Endothelial cell of umbilical vein (primary cell): Measurements from ENCODE around the gene GPR33.
"Not testable (repeated sequence)": the region's sequence is repeated elsewhere in the genome, so short reads cannot be mapped to it uniquely, and the experiment has no call there.

Experiments
- EZH2 ChIP-seq: IDR thresholded peaks from 2 replicates; pipeline ENCODE4 v1.6.1; 2012; ENCODE audit warnings: borderline replicate concordance, low read depth, mild to moderate bottlenecking, moderate library complexity, low read length, inconsistent platforms; ENCODE audit not compliant: severe bottlenecking
- FOS ChIP-seq: IDR thresholded peaks from 2 replicates; pipeline ENCODE4 v1.6.1; 2011; ENCODE audit warnings: mild to moderate bottlenecking, low read length, moderate library complexity, borderline replicate concordance; ENCODE audit not compliant: insufficient read depth
- MAX ChIP-seq: IDR thresholded peaks from 2 replicates; pipeline ENCODE4 v1.6.1; 2011; ENCODE audit not compliant: insufficient read depth, insufficient read length
- POLR2A ChIP-seq: IDR thresholded peaks from 2 replicates; pipeline ENCODE4 v1.6.1; 2012; ENCODE audit warnings: low read depth, mild to moderate bottlenecking, control low read depth, low read length
- TF ChIP-seq, protein P1 (sequence below), 2 donors: IDR thresholded peaks; 1 replicate in 1 of 2; 2 replicates in 1 of 2; pipeline ENCODE4 v1.5.1; 2011; ENCODE audit warnings: low read length in 2 of 2, mild to moderate bottlenecking in 2 of 2, moderate library complexity in 2 of 2, control low read depth in 1 of 2, inconsistent platforms in 1 of 2, low read depth in 1 of 2; ENCODE audit not compliant: insufficient read depth in 1 of 2; ENCODE audit errors: extremely low read depth in 1 of 2

GRCh38 chr14:31437045-31437691, 50.7 kb downstream of the GPR33 start:
- TF ChIP-seq POLR2A, EZH2, MAX, FOS: not testable (repeated sequence)
- TF ChIP-seq, protein P1, sequence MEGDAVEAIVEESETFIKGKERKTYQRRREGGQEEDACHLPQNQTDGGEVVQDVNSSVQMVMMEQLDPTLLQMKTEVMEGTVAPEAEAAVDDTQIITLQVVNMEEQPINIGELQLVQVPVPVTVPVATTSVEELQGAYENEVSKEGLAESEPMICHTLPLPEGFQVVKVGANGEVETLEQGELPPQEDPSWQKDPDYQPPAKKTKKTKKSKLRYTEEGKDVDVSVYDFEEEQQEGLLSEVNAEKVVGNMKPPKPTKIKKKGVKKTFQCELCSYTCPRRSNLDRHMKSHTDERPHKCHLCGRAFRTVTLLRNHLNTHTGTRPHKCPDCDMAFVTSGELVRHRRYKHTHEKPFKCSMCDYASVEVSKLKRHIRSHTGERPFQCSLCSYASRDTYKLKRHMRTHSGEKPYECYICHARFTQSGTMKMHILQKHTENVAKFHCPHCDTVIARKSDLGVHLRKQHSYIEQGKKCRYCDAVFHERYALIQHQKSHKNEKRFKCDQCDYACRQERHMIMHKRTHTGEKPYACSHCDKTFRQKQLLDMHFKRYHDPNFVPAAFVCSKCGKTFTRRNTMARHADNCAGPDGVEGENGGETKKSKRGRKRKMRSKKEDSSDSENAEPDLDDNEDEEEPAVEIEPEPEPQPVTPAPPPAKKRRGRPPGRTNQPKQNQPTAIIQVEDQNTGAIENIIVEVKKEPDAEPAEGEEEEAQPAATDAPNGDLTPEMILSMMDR (IDR thresholded peaks at IDR 0.05; ENCODE audit: extremely low read depth in 1 of 2, insufficient read depth in 1 of 2, low read depth in 1 of 2, low read length in 2 of 2) = not testable (repeated sequence)
